Right atrium auricular region (tissue), 2 donors: ENCODE data around the gene GDI1. TPM values are rescaled to one million over a fixed set of nuclear protein-coding genes. Genes with fewer than 3 reads are reported as not detected.

Experiments
- DNase-seq: peaks from one replicate; pipeline ENCODE4 v3.0.0-alpha.2; 2019; ENCODE audit warnings: low spot score
- H3K27ac ChIP-seq, 2 donors: fragments of 200-600 bp; sonication (generic); 1 replicate in 1 of 2; 2 replicates in 1 of 2; pipeline ENCODE4 v1.5.1; 2016 to 2019
- H3K27me3 ChIP-seq, 2 donors: fragments of 200-600 bp; sonication (generic); one replicate each; pipeline versions ENCODE4 v1.5.1 to v1.6.0; 2017 to 2019
- H3K36me3 ChIP-seq: fragments of 200-600 bp; sonication (generic); one replicate; pipeline ENCODE4 v1.5.1; 2016
- H3K4me1 ChIP-seq, 2 donors: fragments of 200-600 bp; sonication (generic); one replicate each; pipeline versions ENCODE4 v1.5.1 to v1.6.0; 2017 to 2019
- H3K4me3 ChIP-seq, 2 donors: fragments of 200-600 bp; sonication (generic); 1 replicate in 1 of 2; 2 replicates in 1 of 2; pipeline ENCODE4 v1.5.1; 2017 to 2019; ENCODE audit warnings: mild to moderate bottlenecking in 1 of 2, moderate library complexity in 1 of 2
- H3K9me3 ChIP-seq, 2 donors: fragments of 200-600 bp; sonication (generic); one replicate each; pipeline ENCODE4 v1.5.1; 2019
- microRNA-seq, 2 donors: library from miRNA; unstranded; fragments of <30 nt; microRNA quantifications; one replicate each; pipeline ENCODE4, GENCODE V29; 2016 to 2017; ENCODE audit warnings: borderline number of aligned reads in 2 of 2, borderline replicate concordance in 1 of 2
- total RNA-seq, 2 donors: library from RNA; depleted of rRNA; stranded (reverse); fragments of >200 nt; gene quantifications; one replicate each; pipeline ENCODE4 v1.1.0, GENCODE V29; 2016
- TF ChIP-seq, protein P1 (sequence below), 2 donors: fragments of 200-600 bp; sonication (generic); IDR thresholded peaks; one replicate each; pipeline ENCODE4 v1.5.1; 2019; ENCODE audit warnings: antibody characterized with exemption in 2 of 2

GDI1 gene
- total RNA-seq, 2 donors from 2014 or later = 73.8 to 116 TPM

DNA sequence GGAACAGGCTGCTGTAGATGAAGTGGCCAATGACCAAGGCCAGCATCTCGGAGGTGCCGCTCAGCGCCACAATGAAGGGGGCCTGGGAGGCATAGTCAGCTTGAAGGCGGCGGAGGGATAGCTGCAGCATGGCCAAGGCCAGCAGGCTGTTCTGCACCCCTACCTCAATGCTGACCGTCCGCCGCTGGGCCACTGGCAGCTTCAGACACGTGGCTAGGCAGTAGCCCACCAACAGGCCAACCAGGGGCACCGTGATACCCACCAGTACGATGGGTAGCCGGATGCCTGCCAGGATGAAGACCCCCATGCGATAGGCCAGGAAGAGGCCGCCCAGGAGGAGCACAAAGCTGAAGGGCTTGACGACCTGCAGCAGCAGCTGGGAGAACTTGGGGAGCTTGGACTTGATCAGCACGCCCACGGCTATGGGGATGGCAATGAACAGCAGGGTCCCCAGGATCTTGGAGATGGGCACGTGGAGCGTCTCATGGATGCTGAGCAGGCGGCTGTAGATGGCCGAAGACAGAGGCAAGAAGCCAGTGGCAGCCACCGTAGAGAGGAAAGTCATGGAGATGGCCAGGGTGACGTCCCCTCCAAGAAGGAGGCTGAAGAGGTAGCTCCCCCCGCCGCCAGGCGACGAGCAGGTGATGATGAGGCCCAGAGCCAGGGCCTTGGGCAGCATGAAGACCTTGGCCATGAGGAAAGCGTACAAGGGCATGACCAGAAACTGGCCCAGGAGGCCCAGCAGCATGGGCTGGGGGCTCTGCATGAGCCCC lies 50.8 kb downstream of the GDI1 start:
- no peaks in the 10 kb centered on the region for H3K9me3 ChIP-seq
- no peak overlapping the region for H3K4me3 ChIP-seq
- TF ChIP-seq, protein P1, sequence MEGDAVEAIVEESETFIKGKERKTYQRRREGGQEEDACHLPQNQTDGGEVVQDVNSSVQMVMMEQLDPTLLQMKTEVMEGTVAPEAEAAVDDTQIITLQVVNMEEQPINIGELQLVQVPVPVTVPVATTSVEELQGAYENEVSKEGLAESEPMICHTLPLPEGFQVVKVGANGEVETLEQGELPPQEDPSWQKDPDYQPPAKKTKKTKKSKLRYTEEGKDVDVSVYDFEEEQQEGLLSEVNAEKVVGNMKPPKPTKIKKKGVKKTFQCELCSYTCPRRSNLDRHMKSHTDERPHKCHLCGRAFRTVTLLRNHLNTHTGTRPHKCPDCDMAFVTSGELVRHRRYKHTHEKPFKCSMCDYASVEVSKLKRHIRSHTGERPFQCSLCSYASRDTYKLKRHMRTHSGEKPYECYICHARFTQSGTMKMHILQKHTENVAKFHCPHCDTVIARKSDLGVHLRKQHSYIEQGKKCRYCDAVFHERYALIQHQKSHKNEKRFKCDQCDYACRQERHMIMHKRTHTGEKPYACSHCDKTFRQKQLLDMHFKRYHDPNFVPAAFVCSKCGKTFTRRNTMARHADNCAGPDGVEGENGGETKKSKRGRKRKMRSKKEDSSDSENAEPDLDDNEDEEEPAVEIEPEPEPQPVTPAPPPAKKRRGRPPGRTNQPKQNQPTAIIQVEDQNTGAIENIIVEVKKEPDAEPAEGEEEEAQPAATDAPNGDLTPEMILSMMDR (IDR thresholded peaks at IDR 0.05) = no peak
- no peak for DNase-seq
- no peaks in the 10 kb centered on the region for H3K27me3 ChIP-seq
- no peaks in the 10 kb centered on the region for H3K36me3 ChIP-seq
- H3K27ac ChIP-seq = peak overlapping the region; percentile 78 to 82
- peaks cover 0 to 19% of the 10 kb centered on the region in 2 donors for H3K4me1 ChIP-seq

GRCh38 chrX:154488336-154489075 lies 51.6 kb downstream of the GDI1 start:
- DNase-seq = no peak
- Histone ChIP-seq H3K36me3 (no peaks in the 10 kb centered on the region), H3K9me3 (no peaks in the 10 kb centered on the region), H3K4me3 (no peak overlapping the region), H3K27me3 (no peaks in the 10 kb centered on the region), H3K27ac (no peak overlapping the region), H3K4me1 (peaks cover 0 to 19% of the 10 kb centered on the region in 2 donors)
- TF ChIP-seq, protein P1 (IDR thresholded peaks at IDR 0.05) = no peak

DNA sequence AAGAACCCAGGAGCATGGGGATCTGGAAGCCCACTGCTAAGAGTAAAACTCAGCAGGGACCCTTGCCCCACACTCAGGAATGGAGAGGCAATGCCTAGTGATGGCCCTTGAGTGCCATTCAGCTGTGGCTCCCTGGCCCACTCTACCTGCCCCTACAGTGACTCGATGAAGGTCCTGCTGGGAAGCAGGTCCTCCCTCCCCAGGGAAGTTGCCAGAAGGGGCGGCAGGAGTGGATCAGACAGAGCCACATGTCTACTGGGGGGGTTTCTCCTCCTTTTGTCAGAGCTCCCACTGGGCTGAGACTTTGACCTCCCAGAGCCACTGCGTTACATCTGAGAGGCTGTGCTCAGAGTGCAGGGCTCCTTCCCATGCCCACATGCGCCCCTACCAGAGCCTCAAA lies 52.2 kb downstream of the GDI1 start:
- TF ChIP-seq, protein P1 (IDR thresholded peaks at IDR 0.05) = no peak
- Histone ChIP-seq H3K27me3 (no peaks in the 10 kb centered on the region), H3K36me3 (no peaks in the 10 kb centered on the region), H3K9me3 (no peaks in the 10 kb centered on the region), H3K27ac (peak overlapping the region; percentile 90 to 93), H3K4me1 (peaks cover 0 to 16% of the 10 kb centered on the region in 2 donors), H3K4me3 (peak overlapping the region in 1 of 2 donors; percentile 67)
- DNase-seq = no peak

DNA sequence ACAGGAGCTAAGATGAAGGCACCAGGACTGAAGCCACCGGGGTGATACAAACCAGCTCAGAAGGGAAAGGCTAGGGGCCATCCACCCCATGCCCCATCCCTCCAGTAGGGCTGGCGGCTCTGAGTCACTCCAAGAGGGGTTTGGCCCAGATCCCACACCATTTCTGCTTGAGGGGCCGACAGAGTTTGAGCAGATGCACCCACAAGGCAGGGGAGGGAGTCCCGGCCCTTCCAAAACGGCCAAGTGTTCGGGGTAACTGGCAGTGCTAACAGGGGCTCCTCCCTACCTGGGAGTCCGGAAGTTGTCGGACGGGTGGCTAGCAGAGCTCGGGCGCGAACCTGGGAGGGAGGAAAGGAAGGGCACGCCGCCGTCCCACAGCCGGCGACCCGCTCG lies 53.1 kb downstream of the GDI1 start:
- peak overlapping the region; percentile 52 to 67 for H3K4me3 ChIP-seq
- no peaks in the 10 kb centered on the region for H3K36me3 ChIP-seq
- H3K27ac ChIP-seq = peak overlapping the region; percentile 90 to 93
- TF ChIP-seq, protein P1 (IDR thresholded peaks at IDR 0.05) = no peak
- H3K9me3 ChIP-seq = no peaks in the 10 kb centered on the region
- no peaks in the 10 kb centered on the region for H3K27me3 ChIP-seq
- no peak for DNase-seq
- H3K4me1 ChIP-seq = peaks cover 0 to 8% of the 10 kb centered on the region in 2 donors

- peaks cover 0 to 2% of the 10 kb centered on the region in 2 donors for H3K4me1 ChIP-seq
- no peaks in the 10 kb centered on the region for H3K27me3 ChIP-seq
- TF ChIP-seq, protein P1 (IDR thresholded peaks at IDR 0.05) = peak in 1 of 2 donors; percentile 36
Measured at GRCh38 chrX:154490414-154491083, 53.6 kb downstream of the GDI1 start, which contains the start of gene SLC10A3. TSS of gene SLC10A3 (minus strand) at chrX:154490629. CDS start at chrX:154488940, 1,689 bp downstream.

More at GRCh38 chrX:154490414-154491083, 53.6 kb downstream of the GDI1 start, which contains the start of gene SLC10A3:
- no peaks in the 10 kb centered on the region for H3K36me3 ChIP-seq
- DNase-seq = peak; percentile 95
- peak within 1 kb of the TSS; percentile 52 to 67 for H3K4me3 ChIP-seq
- H3K27ac ChIP-seq = peak within 1 kb of the TSS; percentile 90 to 93
- H3K9me3 ChIP-seq = no peaks in the 10 kb centered on the region

Small RNA genes lying within 50 kb of the gene (microRNA-seq; reads per million reads assigned to microRNA genes)
- gene MIR6858 = 0 to 2.8 reads per million in 2 donors

Other genes with a start within 250 kb of the GDI1 start
- gene OPN1MW2, start 217.4 kb upstream of the GDI1 start, total RNA-seq = not detected
- not detected for gene OPN1MW3, start 179.6 kb upstream of the GDI1 start, total RNA-seq
- not detected for gene TEX28, start 142.0 kb upstream of the GDI1 start, total RNA-seq
- 1 to 10 TPM; 1.1 to 4.0 TPM for gene TKTL1, start 141.4 kb upstream of the GDI1 start, total RNA-seq
- gene FLNA, start 62.5 kb upstream of the GDI1 start, total RNA-seq = 100 to 1,000 TPM; 263 to 419 TPM
- 10 to 100 TPM; 41.5 to 47.0 TPM for gene EMD, start 57.9 kb upstream of the GDI1 start, total RNA-seq
- 1,000 to 10,000 TPM; 1,667 to 4,587 TPM for gene RPL10, start 38.8 kb upstream of the GDI1 start, total RNA-seq
- 10 to 100 TPM; 74.4 to 84.0 TPM for gene DNASE1L1, start 27.9 kb upstream of the GDI1 start, total RNA-seq
- gene TAFAZZIN, start 25.6 kb upstream of the GDI1 start, total RNA-seq = 10 to 100 TPM; 24.8 to 28.9 TPM
- 10 to 100 TPM; 50.3 to 77.7 TPM for gene ATP6AP1, start 8.5 kb upstream of the GDI1 start, total RNA-seq
- 10 to 100 TPM; 24.3 to 41.7 TPM for gene FAM50A, start 7.0 kb downstream of the GDI1 start, total RNA-seq
- 1 to 10 TPM; 5.9 to 7.1 TPM for gene PLXNA3, start 21.1 kb downstream of the GDI1 start, total RNA-seq
- gene LAGE3, start 42.1 kb downstream of the GDI1 start, total RNA-seq = 10 to 100 TPM; 20.1 to 32.9 TPM
- 10 to 100 TPM; 54.6 to 61.0 TPM for gene UBL4A, start 49.5 kb downstream of the GDI1 start, total RNA-seq
- 10 to 100 TPM; 22.2 to 22.9 TPM for gene SLC10A3, start 53.5 kb downstream of the GDI1 start, total RNA-seq
- 10 to 100 TPM; 47.1 to 61.2 TPM for gene FAM3A, start 79.1 kb downstream of the GDI1 start, total RNA-seq
- gene G6PD, start 109.7 kb downstream of the GDI1 start, total RNA-seq = 10 to 100 TPM; 14.9 to 42.2 TPM
- 1 to 10 TPM; 7.2 to 9.0 TPM for gene IKBKG, start 110.5 kb downstream of the GDI1 start, total RNA-seq
- gene CTAG1A, start 148.0 kb downstream of the GDI1 start, total RNA-seq = not detected
- not detected for gene CTAG1B, start 182.1 kb downstream of the GDI1 start, total RNA-seq
- not detected for gene CTAG2, start 216.4 kb downstream of the GDI1 start, total RNA-seq